ENCODE results near the gene NIPBL.
"Not testable (repeated sequence)": the region's sequence is repeated elsewhere in the genome, so short reads cannot be mapped to it uniquely, and the experiment has no call there.

NIPBL gene

DNA sequence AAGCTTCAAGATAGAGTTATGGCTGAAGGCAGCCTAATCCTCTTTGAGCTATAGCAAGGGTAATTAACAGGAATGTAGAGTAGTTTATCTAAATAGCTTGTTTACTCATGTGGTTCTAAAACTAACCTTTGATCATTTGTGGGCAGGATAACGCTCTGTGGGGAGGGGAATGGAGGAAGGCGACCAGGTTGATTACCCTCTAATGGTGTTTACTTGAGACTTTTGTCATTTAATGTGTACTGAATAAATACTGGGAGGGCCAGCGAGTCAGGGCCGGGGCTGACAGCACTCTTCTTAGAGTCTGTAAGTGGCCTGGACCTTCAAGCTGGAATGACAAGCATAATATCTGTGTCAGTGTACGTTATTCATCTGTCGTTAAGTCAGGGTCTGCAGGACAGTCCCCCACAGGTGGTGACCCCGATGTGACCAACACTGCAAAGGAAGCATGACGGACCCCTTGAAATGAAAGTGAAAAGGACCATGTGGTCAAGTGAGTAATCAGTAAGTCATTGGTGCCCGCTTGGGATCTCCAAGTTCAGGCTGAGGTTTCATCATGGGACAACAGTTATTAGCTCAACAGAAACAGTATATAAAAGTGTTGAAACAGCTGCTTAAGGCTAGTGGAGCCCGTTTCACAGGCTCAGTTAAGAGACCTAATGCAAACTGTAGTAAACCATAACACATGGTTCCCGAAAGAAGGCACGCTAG lies 210.1 kb downstream of the NIPBL start:
- no peak for DNase-seq (ENCODE audit: low read depth in 2 of 2)

DNA sequence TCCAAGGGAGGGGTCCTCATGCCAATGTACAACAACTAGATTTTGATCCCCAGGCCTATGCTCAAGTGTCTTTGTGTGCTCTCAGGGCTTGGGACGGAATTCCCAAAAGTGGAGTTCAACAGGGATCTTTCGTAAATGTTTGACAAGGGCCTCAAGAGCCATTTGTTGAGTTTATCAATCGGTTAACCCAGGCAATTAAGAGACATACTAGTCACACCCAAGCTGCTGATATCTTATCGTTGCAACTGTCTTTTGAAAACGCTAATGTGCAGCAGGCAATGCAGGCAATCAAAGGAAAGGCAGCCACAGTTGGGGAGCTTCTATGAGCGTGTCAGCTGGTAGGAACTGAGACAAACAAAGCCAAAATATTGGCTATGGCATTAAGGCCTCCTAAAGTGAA lies 211.4 kb downstream of the NIPBL start:
- DNase-seq (ENCODE audit: low read depth in 2 of 2) = no peak

DNA sequence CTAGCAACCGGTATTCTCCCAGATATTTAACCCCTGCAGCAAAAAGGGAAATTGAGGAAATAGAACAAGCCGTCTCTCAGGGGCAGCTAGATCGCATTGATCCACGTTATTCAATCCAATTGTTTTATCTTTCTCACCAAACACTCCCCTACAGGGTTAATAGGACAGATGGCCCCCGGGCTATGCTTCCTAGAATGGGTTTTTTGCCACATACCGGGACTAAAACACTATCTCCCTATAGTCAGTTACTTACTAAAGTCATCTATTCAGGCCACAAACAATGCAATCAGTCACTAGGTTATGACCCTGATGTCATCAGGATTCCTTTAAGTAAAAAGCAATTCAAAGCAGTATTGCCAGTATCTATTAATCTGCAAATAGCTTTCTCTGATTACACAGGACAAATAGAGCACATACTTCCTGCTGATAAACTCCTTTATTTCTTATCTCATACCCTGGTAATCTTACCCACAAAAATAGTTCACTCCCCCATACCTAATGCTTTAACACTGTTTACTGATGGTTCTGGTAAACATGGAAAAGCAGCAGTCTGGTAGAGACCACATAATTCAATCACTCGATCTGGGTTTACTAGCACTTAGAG lies 213.7 kb downstream of the NIPBL start:
- DNase-seq (ENCODE audit: low read depth in 2 of 2) = no peak

DNA sequence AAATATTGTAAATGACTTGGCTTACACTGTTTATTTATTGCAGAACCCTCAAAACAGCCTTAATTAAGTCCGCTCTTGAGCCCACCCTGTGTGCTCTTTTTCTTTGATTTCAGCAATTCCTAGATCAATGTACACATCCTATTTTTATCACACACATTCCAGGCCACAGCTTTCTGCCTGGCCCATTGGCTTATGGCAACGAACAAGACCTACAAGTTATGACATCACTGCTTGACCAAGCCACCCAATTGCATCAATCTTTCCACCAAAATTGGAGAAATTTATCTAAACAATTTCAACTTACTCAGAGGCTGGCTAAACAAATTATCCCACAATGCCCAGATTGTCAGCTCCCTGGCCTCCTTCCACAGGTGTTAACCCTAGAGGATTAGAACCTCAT lies 214.2 kb downstream of the NIPBL start:
- DNase-seq (ENCODE audit: low read depth in 2 of 2) = no peak

DNA sequence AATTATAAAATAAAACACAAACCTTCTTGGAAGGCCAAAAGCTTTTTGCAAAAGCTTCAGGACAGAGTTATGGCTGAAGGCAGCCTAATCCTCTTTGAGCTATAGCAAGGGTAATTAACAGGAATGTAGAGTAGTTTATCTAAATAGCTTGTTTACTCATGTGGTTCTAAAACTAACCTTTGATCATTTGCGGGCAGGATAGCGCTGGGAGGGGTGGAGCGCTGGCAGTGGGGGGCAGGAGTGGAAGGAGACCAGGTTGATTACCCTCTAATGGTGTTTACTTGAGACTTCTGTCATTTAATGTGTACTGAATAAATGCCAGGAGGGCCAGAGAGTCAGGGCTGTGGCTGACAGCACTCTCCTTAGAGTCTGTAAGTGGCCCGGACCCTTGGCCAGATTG lies 217.2 kb downstream of the NIPBL start:
- not testable (repeated sequence) for DNase-seq (ENCODE audit: low read depth in 2 of 2)

DNA sequence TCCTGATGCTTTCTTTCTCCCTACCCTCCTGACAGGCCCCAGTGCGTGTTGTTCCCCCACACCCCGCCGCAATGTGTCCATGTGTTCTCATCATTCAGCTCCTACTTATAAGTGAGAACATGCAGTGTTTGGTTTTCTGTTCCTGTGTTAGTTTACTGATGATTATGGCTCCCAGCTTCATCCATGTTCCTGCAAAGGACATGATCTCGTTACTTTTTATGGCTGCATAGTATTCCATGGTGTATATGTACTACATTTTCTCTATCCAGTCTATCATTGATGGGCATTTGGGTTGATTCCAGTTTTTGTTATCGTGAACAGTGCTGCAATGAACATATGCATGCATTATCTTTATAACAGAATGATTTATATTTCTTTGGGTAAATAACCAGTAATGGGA lies 222.7 kb downstream of the NIPBL start:
- not testable (repeated sequence) for DNase-seq (ENCODE audit: low read depth in 2 of 2)

DNA sequence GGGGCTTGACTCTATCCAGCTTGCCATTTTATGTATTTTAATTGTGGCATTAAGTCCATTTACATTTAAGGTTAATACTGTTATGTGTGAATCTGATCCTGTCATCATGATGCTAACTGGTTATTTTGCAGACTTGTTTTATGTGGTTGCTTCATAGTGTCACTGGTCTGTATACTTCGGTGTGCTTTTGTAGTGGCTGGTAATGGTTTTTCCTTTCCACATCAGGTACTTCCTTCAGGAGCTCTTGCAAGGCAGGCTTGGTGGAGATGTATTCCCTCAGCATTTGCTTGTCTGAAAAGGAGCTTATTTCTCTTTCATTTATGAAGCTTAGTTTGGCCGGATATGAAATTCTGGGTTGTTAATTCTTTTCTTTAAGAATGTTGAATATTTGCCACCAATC lies 226.7 kb downstream of the NIPBL start:
- no peak for DNase-seq (ENCODE audit: low read depth in 2 of 2)

DNA sequence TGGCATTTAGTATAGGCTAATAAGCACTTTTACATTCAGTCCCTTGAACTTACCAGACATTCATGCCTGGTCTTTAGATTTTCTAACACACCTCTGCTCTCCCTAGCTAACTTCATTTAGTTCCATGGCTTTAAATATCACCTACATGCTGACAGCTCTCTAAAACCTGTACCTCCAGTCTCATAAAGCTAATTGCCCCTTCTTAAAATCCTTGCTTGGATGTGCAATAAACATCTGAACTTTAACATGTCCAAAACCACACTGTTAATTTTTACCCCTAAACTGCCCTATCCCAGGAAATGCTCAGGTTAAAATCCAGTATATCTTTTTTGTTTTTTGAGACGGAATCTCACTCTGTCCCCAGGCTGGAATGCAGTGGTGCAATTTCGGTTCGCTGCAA lies 232.8 kb downstream of the NIPBL start:
- DNase-seq (ENCODE audit: low read depth in 2 of 2) = no peak

DNA sequence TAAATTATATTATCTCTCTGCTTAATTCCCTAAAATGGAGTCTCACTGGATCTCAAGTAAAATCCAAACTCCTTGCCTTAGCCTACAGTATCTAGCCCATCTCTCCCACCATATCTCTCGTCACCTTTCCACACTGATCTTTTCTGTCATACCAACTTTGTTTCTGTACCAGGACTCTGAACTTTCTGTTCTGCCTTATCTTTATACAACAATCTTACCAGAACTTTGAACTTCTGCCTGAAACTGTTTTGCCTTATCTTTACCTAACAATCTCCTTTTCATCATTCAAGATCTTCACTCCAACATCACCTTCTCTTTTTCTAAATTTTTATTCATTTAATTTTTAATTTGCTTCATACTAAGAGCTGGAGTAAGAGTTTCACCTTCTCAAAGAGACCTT lies 233.6 kb downstream of the NIPBL start:
- DNase-seq (ENCODE audit: low read depth in 2 of 2) = no peak

DNA sequence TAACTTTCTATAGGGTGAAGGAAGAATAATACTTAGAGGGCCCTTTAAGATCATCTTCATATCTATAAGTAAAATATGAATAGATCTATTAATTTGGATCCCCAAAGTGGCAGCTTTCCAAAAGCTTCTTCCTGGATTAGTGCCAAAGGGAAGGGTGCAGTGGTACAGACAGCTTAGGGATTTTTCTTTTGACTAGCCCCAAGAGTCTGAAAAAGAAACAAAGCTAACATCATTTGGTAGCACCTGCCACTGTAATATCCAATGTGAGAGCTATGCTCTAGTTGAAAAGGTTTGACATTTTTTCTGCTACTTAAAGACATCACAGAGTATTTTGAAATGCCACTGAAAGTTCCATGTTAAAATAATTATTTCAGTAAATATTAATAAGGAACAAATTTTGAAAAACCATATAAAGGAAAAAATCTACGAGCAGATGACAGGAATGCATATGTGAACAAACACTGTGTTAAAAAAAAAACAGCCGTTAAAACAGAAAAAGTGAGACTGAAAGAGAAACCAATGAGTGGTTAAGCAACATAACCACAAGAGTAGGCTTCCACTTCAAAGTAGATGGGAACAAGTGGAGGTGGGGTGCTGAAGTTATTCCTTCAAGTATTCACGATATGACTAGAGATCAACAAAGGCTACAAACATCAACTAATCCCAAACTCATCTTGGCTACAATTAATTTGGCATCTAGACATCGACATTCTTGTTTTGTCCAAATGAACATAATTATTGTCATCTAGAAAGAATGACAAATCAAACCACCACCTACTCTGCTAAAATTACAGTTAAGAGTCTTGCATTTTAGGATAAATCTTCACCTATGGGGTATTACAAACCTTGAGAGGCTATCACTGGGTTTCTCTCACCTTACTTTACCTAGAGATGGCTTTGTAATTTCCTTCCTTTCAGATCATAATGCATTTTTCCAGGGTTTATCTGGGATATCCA lies 235.1 kb downstream of the NIPBL start:
- peak in 1 of 2 donors; percentile 5 for DNase-seq (ENCODE audit: low read depth in 2 of 2)

DNA sequence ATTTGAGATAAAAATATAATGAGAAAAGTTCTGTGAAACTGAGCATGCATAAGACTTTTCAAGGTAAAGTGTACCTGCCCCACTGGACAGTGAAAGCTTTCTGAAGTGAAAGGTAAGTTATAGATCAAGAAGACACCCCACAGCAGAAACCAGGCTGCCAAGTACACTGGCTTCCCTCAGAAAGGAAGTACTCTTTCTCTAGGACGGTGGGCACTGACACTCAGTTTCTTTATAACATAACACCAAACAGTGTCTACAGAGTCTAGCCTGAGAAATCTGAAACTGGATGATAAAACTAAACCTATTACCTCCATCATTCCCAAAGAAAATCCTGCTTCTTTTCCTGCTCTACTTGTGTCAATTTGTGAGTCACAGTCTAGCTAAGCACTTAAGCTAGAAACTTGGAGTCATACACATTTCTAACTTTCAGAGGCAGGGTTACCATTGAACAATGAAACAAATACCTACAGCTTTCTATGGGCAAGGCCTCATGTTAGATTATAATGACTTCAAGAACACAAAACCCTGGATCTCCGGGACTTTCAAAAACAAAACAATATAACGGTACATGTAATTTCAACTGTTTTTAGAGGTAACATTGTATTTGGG lies 235.9 kb downstream of the NIPBL start:
- DNase-seq (ENCODE audit: low read depth in 2 of 2) = no peak
